Activated T-cell treated with anti-CD3 and anti-CD28 coated beads, Interleukin-2, amount 50 U/mL, for 1 hour (primary cell): Measurements from ENCODE around the gene OR5AP2.
"Not testable (repeated sequence)": the region's sequence is repeated elsewhere in the genome, so short reads cannot be mapped to it uniquely, and the experiment has no call there.

ENCODE experiments used
- DNase-seq: peaks from one replicate; pipeline ENCODE4 v3.0.0-alpha.2; 2020

Gene OR5AP2

GRCh38 chr11:56642339-56642738 is at the start of gene OR5AP2:
OR5AP2 (minus strand) TSS chr11:56642439; CDS start chr11:56642439, 0 bp downstream.
- DNase-seq = no peak

- DNase-seq = not testable (repeated sequence)
Observed at GRCh38 chr11:56691179-56691578, 48.9 kb upstream of the OR5AP2 start.

- no peak for DNase-seq
Observed at GRCh38 chr11:56688554-56689100, 46.4 kb upstream of the OR5AP2 start.

GRCh38 chr11:56670984-56671383 is 28.7 kb upstream of the OR5AP2 start:
- DNase-seq = no peak

- DNase-seq = no peak
Observed at GRCh38 chr11:56663386-56663785, 21.1 kb upstream of the OR5AP2 start, which contains the start of gene OR5AR1. OR5AR1 (plus strand) TSS chr11:56663686; CDS start chr11:56663686, 0 bp downstream.

- DNase-seq = no peak
Observed at GRCh38 chr11:56659755-56660154, 17.5 kb upstream of the OR5AP2 start.

- DNase-seq = no peak
Observed at GRCh38 chr11:56637500-56637899, 4.7 kb downstream of the OR5AP2 start.

GRCh38 chr11:56636861-56637260 is 5.4 kb downstream of the OR5AP2 start:
- no peak for DNase-seq

- DNase-seq = no peak
Observed at GRCh38 chr11:56632329-56632728, 9.9 kb downstream of the OR5AP2 start.

- DNase-seq = no peak
Observed at GRCh38 chr11:56625946-56626345, 16.3 kb downstream of the OR5AP2 start.

GRCh38 chr11:56624661-56625110 is 17.6 kb downstream of the OR5AP2 start:
- DNase-seq = no peak

GRCh38 chr11:56611174-56611573 is 31.1 kb downstream of the OR5AP2 start:
- no peak for DNase-seq

GRCh38 chr11:56592088-56592717 is 50.0 kb downstream of the OR5AP2 start:
- not testable (repeated sequence) for DNase-seq
